Measurements from ENCODE around the gene VCAM1.

The VCAM1 gene

DNA sequence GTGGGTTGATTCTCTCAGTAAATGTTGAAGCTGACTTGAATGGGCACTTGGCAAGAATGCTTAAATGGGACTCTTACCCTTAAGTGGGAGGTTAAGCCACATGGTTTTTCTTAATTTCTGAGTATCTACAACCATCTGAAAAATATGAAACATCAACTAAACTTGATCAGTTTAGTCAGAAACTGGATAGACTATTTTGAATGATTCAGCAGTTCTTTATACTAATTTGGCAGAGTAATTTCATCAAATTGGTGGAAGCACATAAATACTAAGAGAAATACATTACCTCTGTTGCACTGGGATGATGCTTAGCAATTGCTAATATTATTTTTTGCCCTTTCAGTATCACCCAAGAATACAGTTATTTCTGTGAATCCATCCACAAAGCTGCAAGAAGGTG, 4.7 kb downstream of the VCAM1 start:
- no peak for DNase-seq

DNA sequence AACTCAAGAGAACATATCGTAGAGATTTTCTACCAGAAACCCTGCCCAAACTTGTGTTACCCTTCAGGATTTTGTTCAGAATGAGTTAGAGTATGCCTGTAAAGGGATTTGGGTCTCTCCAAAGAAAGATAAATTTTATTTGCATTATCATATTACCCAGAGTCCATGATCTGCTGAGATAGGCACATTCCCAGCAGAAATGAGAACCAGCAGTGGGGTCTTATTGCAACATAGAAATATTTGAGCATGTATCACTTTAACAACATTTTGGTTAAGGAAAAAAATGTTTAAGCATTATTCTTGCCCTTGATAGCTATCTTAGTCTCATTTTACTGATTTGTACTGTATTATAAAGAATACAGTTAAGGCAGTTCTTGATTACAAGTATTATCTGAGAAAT, 10.6 kb downstream of the VCAM1 start:
- no peak for DNase-seq

DNA sequence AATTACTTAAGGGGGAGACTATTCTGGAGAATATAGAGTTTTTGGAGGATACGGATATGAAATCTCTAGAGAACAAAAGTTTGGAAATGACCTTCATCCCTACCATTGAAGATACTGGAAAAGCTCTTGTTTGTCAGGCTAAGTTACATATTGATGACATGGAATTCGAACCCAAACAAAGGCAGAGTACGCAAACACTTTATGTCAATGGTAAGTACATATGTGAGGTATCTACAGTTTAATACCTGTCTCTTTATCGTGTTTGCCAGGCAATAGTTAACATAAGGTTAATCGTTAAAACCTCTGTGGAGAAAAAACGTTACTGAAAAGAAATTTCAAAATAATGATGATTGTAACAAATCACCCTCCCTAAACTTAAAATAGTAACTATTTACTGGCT, 11.8 kb downstream of the VCAM1 start:
- no peak for DNase-seq

DNA sequence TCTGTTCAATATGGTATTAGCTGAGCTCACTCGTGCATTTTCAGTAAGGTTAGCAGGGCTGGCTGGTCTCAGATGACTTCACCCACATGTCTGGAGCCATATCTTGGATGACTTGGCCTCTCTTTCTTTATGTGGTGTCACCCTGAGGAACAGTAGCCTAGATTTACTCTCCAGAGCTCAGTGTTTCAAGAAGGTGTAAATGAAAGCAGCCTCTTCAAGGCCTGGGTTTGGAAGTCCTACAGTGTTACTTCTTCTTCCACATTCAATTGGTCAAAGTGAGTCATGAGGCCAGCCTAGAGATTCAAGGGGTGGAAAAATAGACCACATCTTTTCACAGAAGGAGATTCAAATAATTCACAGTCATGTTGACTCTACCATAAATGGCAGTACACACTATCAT, 12.2 kb downstream of the VCAM1 start:
- DNase-seq: no peak

DNA sequence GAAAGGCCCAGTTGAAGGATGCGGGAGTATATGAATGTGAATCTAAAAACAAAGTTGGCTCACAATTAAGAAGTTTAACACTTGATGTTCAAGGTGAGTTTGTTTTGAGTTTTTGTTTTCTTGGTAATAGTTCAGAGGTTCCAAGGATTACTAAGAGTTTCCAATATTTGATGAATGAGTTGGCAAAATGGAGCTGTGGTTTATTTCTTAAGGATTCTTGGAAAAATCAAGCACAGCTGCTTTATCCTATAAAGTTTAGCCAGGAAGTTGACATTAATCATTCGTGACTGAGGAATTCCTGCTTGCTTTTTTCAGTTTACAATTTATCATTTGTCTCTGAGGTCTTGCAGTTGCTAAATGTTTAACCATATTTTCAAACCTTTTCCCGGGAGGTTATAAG, 15.1 kb downstream of the VCAM1 start:
- no peak for DNase-seq

DNA sequence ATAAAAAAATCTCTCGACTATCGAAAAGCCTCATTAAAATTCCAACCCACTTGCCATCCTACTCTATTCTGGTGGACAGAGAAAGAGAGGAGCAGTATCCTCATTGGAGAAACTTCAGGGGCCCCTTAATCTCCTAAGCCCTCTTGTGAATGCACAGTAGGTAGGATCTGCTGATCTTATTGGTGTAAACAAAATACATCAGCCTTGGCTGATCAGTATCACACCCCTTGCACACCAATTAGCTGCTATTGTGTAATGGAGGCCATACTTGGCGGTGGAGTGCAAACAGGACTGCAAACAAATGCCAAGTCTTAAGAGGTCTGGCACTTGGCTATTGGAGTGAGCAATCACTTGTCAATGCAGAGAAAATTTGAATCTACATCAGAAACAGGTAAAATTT, 15.7 kb downstream of the VCAM1 start:
- no peak for DNase-seq

DNA sequence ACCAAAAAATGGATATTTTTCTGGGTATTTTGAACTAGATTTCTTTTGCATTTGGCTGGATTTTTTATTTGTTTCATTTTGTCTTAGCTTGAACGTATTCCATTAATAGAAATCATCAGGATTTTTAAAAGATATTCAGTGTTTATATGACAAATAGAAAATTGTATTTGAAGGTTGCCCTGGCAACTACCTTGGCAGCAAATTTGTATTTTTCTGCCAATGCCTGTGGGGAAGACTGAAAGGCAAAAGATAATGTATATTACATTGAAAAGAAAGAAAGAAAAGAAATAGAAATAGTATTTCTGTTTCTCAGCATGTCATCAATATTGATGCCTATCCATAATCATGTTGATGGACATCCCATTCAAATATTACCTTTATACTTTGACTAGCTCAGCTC, 16.8 kb downstream of the VCAM1 start:
- DNase-seq: no peak

DNA sequence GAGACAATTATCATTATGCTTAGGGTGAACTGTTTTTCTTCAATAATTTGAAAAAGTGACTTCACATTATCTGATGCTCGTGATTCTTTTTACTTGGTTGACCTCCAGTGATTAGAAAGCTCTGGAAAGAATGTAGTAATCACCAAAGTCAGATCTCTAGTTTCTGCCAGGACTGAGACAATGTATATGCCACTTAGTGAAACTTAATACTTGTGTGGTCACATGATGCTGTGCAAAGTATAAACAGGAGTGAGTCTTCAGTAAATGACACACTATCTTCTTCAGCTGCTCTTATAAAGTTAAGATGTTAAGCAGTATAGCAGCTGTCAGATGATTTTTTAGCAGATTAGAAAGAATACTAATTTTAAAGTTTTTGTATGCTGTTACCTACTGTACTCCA, 17.2 kb downstream of the VCAM1 start:
- no peak for DNase-seq

DNA sequence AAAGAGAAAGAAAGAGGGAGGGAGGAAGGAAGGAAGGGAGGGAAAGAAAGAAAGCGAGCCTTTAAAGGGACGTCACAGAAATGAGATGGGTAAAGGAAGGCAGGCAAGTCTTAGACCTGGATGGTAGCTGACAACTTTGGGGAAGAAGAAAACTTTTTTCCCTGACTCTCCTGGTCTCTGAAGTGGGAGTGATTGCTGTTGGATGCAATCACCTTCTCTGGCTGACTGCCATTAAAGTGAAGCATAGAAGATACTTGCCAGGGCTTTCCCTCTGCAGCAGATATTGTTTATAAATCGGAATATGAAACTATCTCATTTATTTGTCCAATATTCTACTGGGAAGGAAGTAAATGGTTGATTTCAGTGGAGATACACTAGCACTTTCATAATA, 27.0 kb downstream of the VCAM1 start:
- no peak for DNase-seq

DNA sequence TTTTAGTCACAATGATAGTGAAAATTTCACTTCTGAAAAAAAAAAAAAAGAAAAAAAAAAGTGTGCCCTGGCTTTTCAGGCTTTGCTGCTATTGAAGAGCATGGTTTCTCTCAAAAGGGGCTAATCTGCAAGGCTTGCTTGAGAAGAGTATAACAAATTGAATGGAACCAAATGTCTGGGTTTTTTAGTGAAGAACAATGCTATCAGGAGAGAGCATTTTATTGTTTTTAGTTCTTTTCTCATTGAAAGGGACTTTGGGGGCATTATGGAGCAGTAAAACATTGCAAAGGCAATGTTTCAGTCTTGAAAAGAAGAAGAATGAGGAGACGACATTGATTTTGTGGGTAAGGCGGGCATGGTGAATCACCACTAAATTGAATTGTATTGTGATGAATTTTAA, 28.2 kb downstream of the VCAM1 start:
- no peak for DNase-seq

DNA sequence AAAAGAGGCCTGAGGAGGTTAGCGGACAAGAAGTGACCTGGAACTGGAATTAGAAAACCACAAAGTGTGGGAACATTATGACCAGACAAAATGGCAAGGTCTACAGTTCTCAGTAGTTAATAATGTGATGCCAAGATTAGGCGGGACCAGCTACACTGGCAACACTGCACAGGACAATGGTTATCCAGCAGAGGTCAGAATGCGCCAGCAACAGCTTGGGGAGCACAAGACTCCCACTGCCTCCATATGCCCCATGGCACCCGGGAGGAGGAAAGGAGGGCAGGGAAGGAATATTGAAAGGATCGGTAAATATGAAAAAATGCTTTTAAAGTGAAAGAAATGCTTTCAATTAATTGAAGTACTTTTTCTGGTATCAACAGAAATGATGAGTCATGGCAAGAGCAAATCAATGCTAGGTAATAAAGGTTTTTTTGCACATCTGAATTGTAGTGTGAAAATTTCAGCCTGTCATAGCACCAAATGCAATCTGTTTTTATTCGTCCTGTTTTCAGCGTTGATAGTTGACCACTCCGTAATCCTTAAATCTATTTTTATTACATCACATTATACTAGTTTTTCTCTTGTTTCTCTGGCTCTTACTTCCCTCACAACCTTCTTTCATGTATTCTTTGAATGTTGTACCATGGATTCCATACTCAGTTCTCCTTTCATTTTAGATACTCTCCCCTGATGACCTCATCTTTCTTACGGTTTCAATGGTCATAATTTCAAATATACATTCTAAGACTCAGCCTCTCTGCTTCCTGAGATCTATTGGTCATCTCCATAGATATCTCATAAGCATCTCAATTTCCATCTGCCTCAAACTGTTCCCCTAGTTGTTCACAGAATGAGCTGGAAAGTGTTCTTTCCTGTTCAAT, 30.7 kb downstream of the VCAM1 start:
- DNase-seq: no peak

DNA sequence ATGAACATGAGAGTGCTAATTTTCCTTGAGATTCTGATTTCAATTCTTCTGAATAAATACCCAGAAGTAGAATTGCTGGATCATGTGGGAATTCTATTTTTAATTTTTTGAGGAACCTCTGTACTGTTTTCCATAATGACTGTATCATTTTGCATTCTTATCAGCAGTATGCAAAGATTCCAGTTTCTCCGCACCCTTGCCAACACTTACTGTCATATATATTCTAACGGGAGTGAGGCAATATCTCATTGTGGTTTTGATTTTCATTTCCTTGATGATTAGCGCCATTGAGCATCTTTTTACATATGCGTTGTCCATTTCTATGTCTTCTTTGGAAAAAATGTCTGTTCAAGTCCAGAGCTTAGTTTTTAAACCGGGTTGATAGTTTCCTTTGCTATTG, 33.2 kb downstream of the VCAM1 start:
- no peak for DNase-seq

DNA sequence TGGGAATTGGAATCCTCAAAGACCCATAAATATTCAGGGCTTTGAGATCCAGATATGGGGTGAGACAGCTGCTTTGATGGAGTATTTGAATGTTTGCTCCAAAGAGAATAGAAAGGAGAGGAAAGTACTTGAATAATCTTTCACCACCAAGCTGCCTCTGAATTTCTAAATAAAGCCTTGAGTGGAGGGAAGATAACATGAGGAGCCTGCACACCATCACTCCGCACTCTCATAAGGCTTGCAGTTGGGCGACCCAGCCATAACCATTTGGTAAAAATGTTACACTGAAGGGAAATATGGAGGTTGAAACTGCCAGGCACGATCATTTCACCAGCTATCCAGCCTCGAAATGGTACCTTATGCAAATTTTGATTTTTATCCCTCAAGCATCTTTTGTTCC, 38.4 kb downstream of the VCAM1 start:
- DNase-seq: no peak

DNA sequence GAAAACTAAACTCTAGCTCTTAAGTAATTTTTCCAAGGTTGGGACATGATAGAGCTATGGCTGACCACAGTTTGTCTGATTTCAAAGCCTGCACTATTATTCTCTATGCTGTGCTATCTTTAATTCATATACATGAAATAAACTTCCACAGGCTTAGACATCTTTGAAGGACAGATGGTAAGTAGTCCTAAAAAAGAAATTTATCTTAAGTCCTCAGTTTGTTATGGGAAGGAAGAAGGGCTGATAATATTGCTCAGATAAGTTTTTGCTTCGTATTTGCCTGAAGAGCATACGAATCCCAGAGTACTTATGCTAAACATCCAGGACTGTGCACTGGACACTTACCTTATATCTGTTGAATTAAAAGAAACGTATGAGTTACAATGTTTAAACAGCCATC, 39.6 kb downstream of the VCAM1 start:
- DNase-seq: no peak

DNA sequence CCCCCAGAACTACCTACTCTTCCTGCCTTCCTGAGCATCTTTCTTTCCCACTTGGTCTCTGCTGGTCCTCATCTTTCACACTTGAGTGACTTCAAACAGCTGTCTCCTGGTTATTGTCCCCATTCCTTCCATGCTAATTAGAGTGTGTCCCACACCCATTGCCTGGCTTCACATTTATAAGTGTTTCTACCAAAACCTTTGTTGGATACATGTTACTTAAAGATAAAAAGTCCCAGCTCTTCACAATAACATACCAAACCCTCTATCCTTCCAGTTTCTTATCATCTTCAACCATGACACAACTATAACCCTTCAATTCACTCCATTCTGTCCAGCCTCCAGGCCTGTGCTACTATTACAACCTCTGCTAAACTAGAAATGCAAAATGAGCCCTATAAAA, 41.0 kb downstream of the VCAM1 start:
- DNase-seq: no peak

DNA sequence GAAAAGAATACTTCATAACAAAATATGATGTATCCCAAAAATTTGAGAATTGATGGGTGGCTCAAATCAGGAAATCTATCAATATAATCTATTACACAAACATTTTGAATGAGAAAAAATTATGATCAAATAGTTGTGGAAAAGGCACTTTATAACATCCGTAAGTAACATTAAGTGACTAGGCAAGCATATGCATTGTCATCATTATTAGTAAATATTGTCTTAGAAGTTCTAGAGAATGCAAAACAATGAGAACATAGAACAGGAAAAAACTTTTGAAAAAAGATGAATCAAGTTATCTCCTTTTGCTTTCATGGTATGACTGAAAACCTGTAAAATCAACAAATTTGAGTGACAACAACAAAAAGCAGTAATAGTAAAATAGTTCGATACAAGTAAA, 42.9 kb downstream of the VCAM1 start:
- no peak for DNase-seq

DNA sequence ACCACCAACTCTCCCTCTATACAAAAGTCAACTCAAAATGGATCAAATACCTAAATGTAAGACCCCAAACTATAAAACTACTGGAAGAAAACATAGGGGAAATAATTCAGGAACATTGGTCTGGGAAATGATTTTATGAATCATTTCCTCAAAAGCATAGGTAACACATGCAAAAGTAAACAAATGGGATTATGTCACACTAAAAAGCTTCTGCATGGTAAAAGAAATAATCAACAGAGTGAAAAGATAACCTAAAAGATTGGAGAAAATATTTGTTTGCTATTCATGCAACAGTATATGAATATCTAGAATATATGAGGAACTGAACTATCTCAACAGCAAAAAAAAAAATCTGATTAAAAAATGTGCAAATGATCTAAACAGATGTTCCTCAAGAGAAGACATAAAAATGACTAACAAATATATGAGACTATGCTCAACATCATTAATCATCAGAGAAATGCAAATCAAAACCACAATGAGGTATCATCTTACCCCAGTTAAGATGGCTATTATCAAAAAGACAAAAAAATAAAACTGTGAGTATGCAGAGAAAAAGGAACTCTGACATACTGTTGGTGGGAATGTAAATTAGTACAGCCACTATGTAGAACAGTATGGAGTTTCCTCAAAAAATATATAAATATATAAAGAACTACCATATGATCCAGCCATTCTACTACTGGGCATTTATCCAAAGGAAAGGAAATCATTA, 47.8 kb downstream of the VCAM1 start:
- DNase-seq: no peak

DNA sequence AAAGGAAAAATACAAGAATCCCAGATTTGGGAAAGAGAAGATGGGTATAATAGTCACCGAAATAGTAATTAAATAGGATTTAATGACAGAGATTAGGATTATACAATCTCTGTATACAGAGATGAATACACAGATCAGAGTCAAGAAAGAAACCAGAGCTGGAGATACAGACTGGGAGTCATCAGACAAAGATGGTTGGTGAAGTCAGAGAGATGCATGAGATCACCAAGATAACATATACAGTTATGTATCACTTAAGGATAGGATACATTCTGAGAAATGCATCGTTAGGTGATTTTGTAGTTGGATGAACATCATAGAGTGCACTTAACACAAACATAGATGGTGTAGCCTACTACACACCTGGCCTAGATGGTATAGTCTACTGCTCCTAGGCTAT, 49.8 kb downstream of the VCAM1 start:
- no peak for DNase-seq

DNA sequence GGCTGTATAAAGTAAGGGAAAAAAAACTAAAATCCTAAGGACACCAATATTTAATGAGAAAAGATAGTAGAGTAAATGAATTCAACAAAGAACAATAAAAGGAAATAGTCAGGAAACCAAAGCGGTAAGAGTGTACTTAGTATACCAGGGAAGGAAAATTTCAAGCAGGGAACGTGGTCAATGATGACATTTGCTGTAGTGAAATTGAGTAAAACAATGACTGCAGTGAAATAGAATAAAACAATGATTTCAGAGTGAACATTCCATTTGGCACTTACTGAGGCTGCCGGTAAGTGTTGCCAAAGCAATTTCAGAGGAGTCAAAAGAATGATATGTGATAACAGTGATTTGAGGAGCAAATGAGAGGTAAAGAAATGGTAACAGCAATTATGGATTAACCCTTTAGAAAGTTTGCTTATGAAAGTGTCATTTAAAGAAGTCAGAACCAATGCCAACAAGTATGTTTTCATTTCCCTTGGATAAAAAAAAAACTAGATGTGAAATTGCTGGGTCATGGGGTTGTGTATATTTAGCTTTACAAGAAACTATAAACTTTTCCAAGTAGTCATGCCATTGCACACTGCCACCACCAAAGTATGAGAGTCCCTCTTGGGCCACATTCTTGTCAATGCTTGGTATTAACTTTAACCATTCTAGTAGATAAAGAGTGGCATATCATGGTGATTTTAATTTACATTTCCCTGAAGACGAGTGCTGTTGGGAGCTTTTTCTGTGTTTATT, 50.5 kb downstream of the VCAM1 start:
- no peak for DNase-seq

DNA sequence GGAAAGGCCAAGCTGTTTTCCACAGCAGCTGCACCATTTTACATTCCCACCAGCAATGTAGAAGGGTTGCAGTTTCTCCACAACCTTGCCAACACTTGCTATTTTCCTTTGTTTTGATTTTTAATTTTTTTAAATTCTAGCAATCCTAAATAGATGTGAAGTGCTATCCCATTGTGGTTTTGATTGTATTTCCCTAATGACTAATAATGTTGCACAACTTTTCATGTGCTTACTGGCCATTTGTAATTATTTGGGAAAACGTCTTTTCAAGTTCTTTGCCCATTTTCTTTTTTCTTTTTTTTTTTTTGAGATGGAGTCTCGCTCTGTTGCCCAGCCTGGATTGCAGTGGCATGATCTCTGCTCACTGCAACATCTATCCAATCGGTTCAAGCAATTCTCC, 53.9 kb downstream of the VCAM1 start:
- no peak for DNase-seq

DNA sequence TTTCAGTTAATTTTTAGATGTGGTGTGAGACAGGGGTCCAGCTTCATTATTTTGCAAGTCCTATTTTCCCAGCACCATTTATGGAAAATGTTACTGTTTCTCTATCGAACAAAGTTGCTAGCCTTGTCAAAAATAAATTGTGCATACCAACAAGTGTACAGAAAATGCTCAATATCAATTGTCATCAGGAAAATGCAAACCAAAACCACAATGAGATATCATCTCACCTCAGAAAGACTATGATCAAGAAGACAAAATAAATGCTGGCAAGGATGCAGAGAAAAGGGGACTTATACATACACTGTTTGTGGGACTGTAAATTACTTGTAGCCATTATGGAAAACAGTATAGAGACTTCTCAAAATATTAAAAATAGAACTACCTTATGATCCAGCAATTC, 54.8 kb downstream of the VCAM1 start:
- DNase-seq: no peak

DNA sequence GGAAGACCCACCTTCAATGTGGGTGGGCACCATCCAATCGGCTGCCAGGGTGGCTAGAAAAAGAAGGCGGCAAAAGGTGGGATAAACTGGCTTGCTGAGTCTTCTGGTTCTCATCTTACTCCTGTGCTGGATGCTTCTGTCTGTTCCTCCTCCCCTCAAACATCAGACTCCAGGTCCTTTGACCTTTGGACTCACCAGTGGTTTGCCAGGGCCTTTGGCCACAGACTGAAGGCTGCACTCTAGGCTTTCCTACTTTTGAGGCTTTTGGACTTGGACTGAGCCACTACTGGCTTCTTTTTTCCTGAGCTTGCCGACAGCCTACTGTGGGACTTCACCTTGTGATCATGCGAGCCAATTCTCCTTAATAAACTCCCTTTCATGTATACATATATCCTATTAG, 55.9 kb downstream of the VCAM1 start:
- DNase-seq: no peak

DNA sequence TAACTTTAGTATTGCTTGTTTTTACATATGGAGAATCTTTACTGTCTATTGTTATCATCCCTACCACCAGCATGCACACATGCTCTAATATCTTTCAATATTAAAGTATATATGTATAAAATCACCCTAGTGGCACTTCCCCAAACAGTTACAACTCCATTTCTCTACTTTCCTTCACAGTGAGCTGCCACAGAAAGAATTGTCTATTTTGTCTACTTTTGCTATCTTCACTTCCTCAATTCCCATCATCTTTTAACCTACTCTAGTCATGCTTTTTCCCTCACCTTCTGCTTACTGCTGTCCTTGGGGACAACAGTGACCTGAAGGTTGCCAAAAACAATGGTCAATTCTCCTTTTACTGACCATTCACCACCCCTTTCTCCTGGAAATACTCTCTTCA, 59.2 kb downstream of the VCAM1 start:
- no peak for DNase-seq

DNA sequence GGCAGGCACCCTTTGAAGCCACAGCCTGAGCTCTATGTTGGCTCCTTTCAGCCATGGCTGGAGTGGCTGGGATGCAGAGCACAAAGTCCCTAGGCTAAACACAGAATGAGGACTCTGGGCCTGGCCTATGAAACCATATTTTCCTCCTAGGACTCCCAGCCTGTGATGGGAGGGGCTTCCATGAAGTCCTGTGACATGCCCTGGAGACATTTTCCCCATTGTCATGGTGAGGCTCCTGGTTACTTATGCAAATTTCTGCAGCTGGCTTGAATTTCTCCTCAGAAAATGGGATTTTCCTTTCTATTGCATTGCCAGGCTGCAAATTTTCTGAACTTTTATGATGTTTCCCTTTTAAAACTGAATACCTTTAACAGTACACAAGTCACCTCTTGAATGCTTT, 61.3 kb downstream of the VCAM1 start:
- no peak for DNase-seq

All from cortex of kidney (tissue), 1 donor.